Measurements from ENCODE around the gene CWC22.

Gene CWC22

GRCh38 chr2:179953359-179953758, 53.7 kb downstream of the CWC22 start:
- ChIA-PET CTCF (no interaction called here), POLR2A (no interaction called here)
- Histone ChIP-seq H3K4me1 (ENCODE audit: control extremely low read depth in 1 of 4, control insufficient read depth in 4 of 4, insufficient read depth in 4 of 4, low read length in 3 of 4) (no peaks in the 10 kb centered on the region), H3K27ac (ENCODE audit: insufficient read depth in 1 of 2, low read depth in 1 of 2, low read length in 2 of 2, poor library complexity in 1 of 2, severe bottlenecking in 2 of 2) (no peak overlapping the region), H3K4me3 (ENCODE audit: control insufficient read depth in 1 of 7, extremely low read depth in 1 of 7, insufficient read depth in 4 of 7, low read depth in 2 of 7, low read length in 6 of 7) (no peak overlapping the region), H3K9me3 (ENCODE audit: control extremely low read depth in 1 of 5, control insufficient read depth in 4 of 5, insufficient read depth in 2 of 5, low read depth in 1 of 5, low read length in 4 of 5) (no peaks in the 10 kb centered on the region), H3K36me3 (ENCODE audit: control insufficient read depth in 4 of 4, insufficient read depth in 4 of 4, low read length in 3 of 4) (peaks cover 13 to 63% (median 40%) of the 10 kb centered on the region in 4 experiments), H3K27me3 (replicated peaks in 2 of 5; ENCODE audit: control insufficient read depth in 4 of 5, insufficient read depth in 5 of 5, low read length in 4 of 5) (no peaks in the 10 kb centered on the region)
- no peak for DNase-seq
- 100% methylated on average over 1 of the region's 1 CpG for WGBS (ENCODE audit: insufficient coverage)

GRCh38 chr2:179952658-179953057, 54.4 kb downstream of the CWC22 start:
- ChIA-PET POLR2A (no interaction called here), CTCF (no interaction called here)
- H3K4me1 ChIP-seq (ENCODE audit: control extremely low read depth in 1 of 4, control insufficient read depth in 4 of 4, insufficient read depth in 4 of 4, low read length in 3 of 4) = no peaks in the 10 kb centered on the region
- no peak overlapping the region for H3K27ac ChIP-seq (ENCODE audit: insufficient read depth in 1 of 2, low read depth in 1 of 2, low read length in 2 of 2, poor library complexity in 1 of 2, severe bottlenecking in 2 of 2)
- no peak for DNase-seq
- no peaks in the 10 kb centered on the region for H3K9me3 ChIP-seq (ENCODE audit: control extremely low read depth in 1 of 5, control insufficient read depth in 4 of 5, insufficient read depth in 2 of 5, low read depth in 1 of 5, low read length in 4 of 5)
- H3K36me3 ChIP-seq (ENCODE audit: control insufficient read depth in 4 of 4, insufficient read depth in 4 of 4, low read length in 3 of 4) = peaks cover 14 to 66% (median 41%) of the 10 kb centered on the region in 4 experiments
- no peak overlapping the region for H3K4me3 ChIP-seq (ENCODE audit: control insufficient read depth in 1 of 7, extremely low read depth in 1 of 7, insufficient read depth in 4 of 7, low read depth in 2 of 7, low read length in 6 of 7)
- no CpG with 5 or more reads among the region's 2 CpGs for WGBS (ENCODE audit: insufficient coverage)
- no peaks in the 10 kb centered on the region for H3K27me3 ChIP-seq (replicated peaks in 2 of 5; ENCODE audit: control insufficient read depth in 4 of 5, insufficient read depth in 5 of 5, low read length in 4 of 5)

- 100% methylated on average over 1 of the region's 1 CpG for WGBS (ENCODE audit: insufficient coverage)
- POLR2A ChIA-PET = no interaction called here
Observed at GRCh38 chr2:179951680-179952079, 55.4 kb downstream of the CWC22 start.

GRCh38 chr2:179950391-179950790, 56.7 kb downstream of the CWC22 start:
- Histone ChIP-seq H3K4me3 (ENCODE audit: control insufficient read depth in 1 of 7, extremely low read depth in 1 of 7, insufficient read depth in 4 of 7, low read depth in 2 of 7, low read length in 6 of 7) (no peak overlapping the region), H3K9me3 (ENCODE audit: control extremely low read depth in 1 of 5, control insufficient read depth in 4 of 5, insufficient read depth in 2 of 5, low read depth in 1 of 5, low read length in 4 of 5) (no peaks in the 10 kb centered on the region), H3K36me3 (ENCODE audit: control insufficient read depth in 4 of 4, insufficient read depth in 4 of 4, low read length in 3 of 4) (peaks cover 16 to 73% (median 44%) of the 10 kb centered on the region in 4 experiments), H3K4me1 (ENCODE audit: control extremely low read depth in 1 of 4, control insufficient read depth in 4 of 4, insufficient read depth in 4 of 4, low read length in 3 of 4) (no peaks in the 10 kb centered on the region), H3K27me3 (replicated peaks in 2 of 5; ENCODE audit: control insufficient read depth in 4 of 5, insufficient read depth in 5 of 5, low read length in 4 of 5) (no peaks in the 10 kb centered on the region), H3K27ac (ENCODE audit: insufficient read depth in 1 of 2, low read depth in 1 of 2, low read length in 2 of 2, poor library complexity in 1 of 2, severe bottlenecking in 2 of 2) (no peak overlapping the region)
- WGBS (ENCODE audit: insufficient coverage) = 100% methylated on average over 2 of the region's 5 CpGs
- ChIA-PET CTCF (no interaction called here), POLR2A (no interaction called here)
- DNase-seq = no peak

More at GRCh38 chr2:179951680-179952079, 55.4 kb downstream of the CWC22 start:
- Histone ChIP-seq H3K9me3 (ENCODE audit: control extremely low read depth in 1 of 5, control insufficient read depth in 4 of 5, insufficient read depth in 2 of 5, low read depth in 1 of 5, low read length in 4 of 5) (no peaks in the 10 kb centered on the region), H3K4me3 (ENCODE audit: control insufficient read depth in 1 of 7, extremely low read depth in 1 of 7, insufficient read depth in 4 of 7, low read depth in 2 of 7, low read length in 6 of 7) (no peak overlapping the region), H3K4me1 (ENCODE audit: control extremely low read depth in 1 of 4, control insufficient read depth in 4 of 4, insufficient read depth in 4 of 4, low read length in 3 of 4) (no peaks in the 10 kb centered on the region), H3K36me3 (ENCODE audit: control insufficient read depth in 4 of 4, insufficient read depth in 4 of 4, low read length in 3 of 4) (peaks cover 16 to 70% (median 40%) of the 10 kb centered on the region in 4 experiments), H3K27ac (ENCODE audit: insufficient read depth in 1 of 2, low read depth in 1 of 2, low read length in 2 of 2, poor library complexity in 1 of 2, severe bottlenecking in 2 of 2) (no peak overlapping the region), H3K27me3 (replicated peaks in 2 of 5; ENCODE audit: control insufficient read depth in 4 of 5, insufficient read depth in 5 of 5, low read length in 4 of 5) (no peaks in the 10 kb centered on the region)
- DNase-seq = no peak
- CTCF ChIA-PET = no interaction called here

- no peaks in the 10 kb centered on the region for H3K27me3 ChIP-seq (replicated peaks in 2 of 5; ENCODE audit: control insufficient read depth in 4 of 5, insufficient read depth in 5 of 5, low read length in 4 of 5)
- ChIA-PET POLR2A (no interaction called here), CTCF (no interaction called here)
- no peak overlapping the region for H3K4me3 ChIP-seq (ENCODE audit: control insufficient read depth in 1 of 7, extremely low read depth in 1 of 7, insufficient read depth in 4 of 7, low read depth in 2 of 7, low read length in 6 of 7)
- WGBS (ENCODE audit: insufficient coverage) = no CpG with 5 or more reads among the region's 3 CpGs
- DNase-seq = no peak
- no peaks in the 10 kb centered on the region for H3K4me1 ChIP-seq (ENCODE audit: control extremely low read depth in 1 of 4, control insufficient read depth in 4 of 4, insufficient read depth in 4 of 4, low read length in 3 of 4)
- H3K9me3 ChIP-seq (ENCODE audit: control extremely low read depth in 1 of 5, control insufficient read depth in 4 of 5, insufficient read depth in 2 of 5, low read depth in 1 of 5, low read length in 4 of 5) = no peaks in the 10 kb centered on the region
- H3K36me3 ChIP-seq (ENCODE audit: control insufficient read depth in 4 of 4, insufficient read depth in 4 of 4, low read length in 3 of 4) = peaks cover 22 to 77% (median 46%) of the 10 kb centered on the region in 4 experiments
- no peak overlapping the region for H3K27ac ChIP-seq (ENCODE audit: insufficient read depth in 1 of 2, low read depth in 1 of 2, low read length in 2 of 2, poor library complexity in 1 of 2, severe bottlenecking in 2 of 2)
Observed at GRCh38 chr2:179949438-179949837, 57.7 kb downstream of the CWC22 start.

- no peaks in the 10 kb centered on the region for H3K4me1 ChIP-seq (ENCODE audit: control extremely low read depth in 1 of 4, control insufficient read depth in 4 of 4, insufficient read depth in 4 of 4, low read length in 3 of 4)
- ChIA-PET CTCF (no interaction called here), POLR2A (no interaction called here)
- H3K4me3 ChIP-seq (ENCODE audit: control insufficient read depth in 1 of 7, extremely low read depth in 1 of 7, insufficient read depth in 4 of 7, low read depth in 2 of 7, low read length in 6 of 7) = no peak overlapping the region
- no peak overlapping the region for H3K27ac ChIP-seq (ENCODE audit: insufficient read depth in 1 of 2, low read depth in 1 of 2, low read length in 2 of 2, poor library complexity in 1 of 2, severe bottlenecking in 2 of 2)
- no CpG with 5 or more reads among the region's 1 CpG for WGBS (ENCODE audit: insufficient coverage)
- DNase-seq = no peak
- H3K27me3 ChIP-seq (replicated peaks in 2 of 5; ENCODE audit: control insufficient read depth in 4 of 5, insufficient read depth in 5 of 5, low read length in 4 of 5) = no peaks in the 10 kb centered on the region
- H3K9me3 ChIP-seq (ENCODE audit: control extremely low read depth in 1 of 5, control insufficient read depth in 4 of 5, insufficient read depth in 2 of 5, low read depth in 1 of 5, low read length in 4 of 5) = no peaks in the 10 kb centered on the region
- peaks cover 16 to 63% (median 39%) of the 10 kb centered on the region in 4 experiments for H3K36me3 ChIP-seq (ENCODE audit: control insufficient read depth in 4 of 4, insufficient read depth in 4 of 4, low read length in 3 of 4)
Observed at GRCh38 chr2:179948058-179948457, 59.0 kb downstream of the CWC22 start.

- H3K27me3 ChIP-seq (replicated peaks in 2 of 5; ENCODE audit: control insufficient read depth in 4 of 5, insufficient read depth in 5 of 5, low read length in 4 of 5) = no peaks in the 10 kb centered on the region
- peaks cover 14 to 55% (median 34%) of the 10 kb centered on the region in 4 experiments for H3K36me3 ChIP-seq (ENCODE audit: control insufficient read depth in 4 of 4, insufficient read depth in 4 of 4, low read length in 3 of 4)
- CTCF ChIA-PET = no interaction called here
- POLR2A ChIA-PET = no interaction called here
- H3K4me1 ChIP-seq (ENCODE audit: control extremely low read depth in 1 of 4, control insufficient read depth in 4 of 4, insufficient read depth in 4 of 4, low read length in 3 of 4) = no peaks in the 10 kb centered on the region
- no peaks in the 10 kb centered on the region for H3K9me3 ChIP-seq (ENCODE audit: control extremely low read depth in 1 of 5, control insufficient read depth in 4 of 5, insufficient read depth in 2 of 5, low read depth in 1 of 5, low read length in 4 of 5)
- no peak for DNase-seq
- no peak overlapping the region for H3K27ac ChIP-seq (ENCODE audit: insufficient read depth in 1 of 2, low read depth in 1 of 2, low read length in 2 of 2, poor library complexity in 1 of 2, severe bottlenecking in 2 of 2)
- no peak overlapping the region for H3K4me3 ChIP-seq (ENCODE audit: control insufficient read depth in 1 of 7, extremely low read depth in 1 of 7, insufficient read depth in 4 of 7, low read depth in 2 of 7, low read length in 6 of 7)
- 97% methylated on average over 3 of the region's 4 CpGs for whole genome bisulfite sequencing (ENCODE audit: insufficient coverage)
Observed at GRCh38 chr2:179946810-179947615, 60.1 kb downstream of the CWC22 start.

All from common myeloid progenitor, CD34-positive (primary cell).